HepG2 (cell line): ENCODE measurements around the gene CERT1. TPM values are rescaled to one million over a fixed set of nuclear protein-coding genes. Genes with fewer than 3 reads are reported as not detected.

Source experiments
- CHD4 ChIP-seq: fragments of 200-600 bp; sonication (generic); IDR thresholded peaks from 2 replicates; pipeline ENCODE4 v1.7.0; 2017; ENCODE audit warnings: mild to moderate bottlenecking, low read length, borderline replicate concordance
- HNRNPL ChIP-seq: fragments of 200-400 bp; formaldehyde crosslinking; IDR thresholded peaks from 2 replicates; pipeline ENCODE4 v1.6.1; 2017; ENCODE audit warnings: mild to moderate bottlenecking, low read depth, low read length
- IKZF4 ChIP-seq: sonication (generic); formaldehyde crosslinking; IDR thresholded peaks from 2 replicates; pipeline ENCODE4 v1.5.1; 2020; ENCODE audit warnings: borderline replicate concordance, mild to moderate bottlenecking, low read depth, missing genetic modification reagents; ENCODE audit errors: not compliant biosample characterization
- IRF2 ChIP-seq: IDR thresholded peaks from 2 replicates; pipeline ENCODE4 v1.6.1; 2018; ENCODE audit warnings: missing genetic modification reagents, missing compliant biosample characterization
- MAF1 ChIP-seq: sonication (generic); formaldehyde crosslinking; IDR thresholded peaks from 2 replicates; pipeline ENCODE4 v1.5.0; 2020; ENCODE audit warnings: missing genetic modification reagents, borderline replicate concordance
- MED8 ChIP-seq: sonication (generic); formaldehyde crosslinking; IDR thresholded peaks from 2 replicates; pipeline ENCODE4 v1.8.1; 2023; ENCODE audit warnings: mild to moderate bottlenecking, missing genetic modification reagents; ENCODE audit not compliant: insufficient replicate concordance
- NFRKB ChIP-seq: fragments of 450-650 bp; IDR thresholded peaks from 2 replicates; pipeline ENCODE4 v1.6.1; 2017
- REL ChIP-seq: sonication (generic); formaldehyde crosslinking; conservative IDR thresholded peaks from 2 replicates; pipeline ENCODE4 v1.8.0; 2022; ENCODE audit warnings: mild to moderate bottlenecking, missing genetic modification reagents, moderate library complexity
- SALL2 ChIP-seq: sonication (generic); formaldehyde crosslinking; IDR thresholded peaks from 2 replicates; pipeline ENCODE4 v1.8.1; 2023; ENCODE audit warnings: mild to moderate bottlenecking, missing genetic modification reagents, inconsistent platforms
- SOX6 ChIP-seq, 2 experiments: fragments of 450-650 bp in 1 of 2; sonication (generic) in 1 of 2; formaldehyde crosslinking in 1 of 2; IDR thresholded peaks; 2 replicates each; pipeline versions ENCODE4 v1.4.0 to v1.6.1; 2017 to 2020; ENCODE audit warnings: antibody characterized with exemption in 1 of 2, mild to moderate bottlenecking in 1 of 2, missing genetic modification reagents in 1 of 2
- SRSF9 ChIP-seq: fragments of 200-400 bp; formaldehyde crosslinking; IDR thresholded peaks from 2 replicates; pipeline ENCODE4 v1.6.1; 2018; ENCODE audit warnings: borderline replicate concordance, mild to moderate bottlenecking, low read depth, low read length; ENCODE audit not compliant: insufficient read depth, poor library complexity, severe bottlenecking
- ZNF256 ChIP-seq: sonication (generic); formaldehyde crosslinking; conservative IDR thresholded peaks from 2 replicates; pipeline ENCODE4 v1.4.0; 2020; ENCODE audit warnings: missing genetic modification reagents
- ZNF549 ChIP-seq: sonication (generic); formaldehyde crosslinking; IDR thresholded peaks from 2 replicates; pipeline ENCODE4 v1.5.0; 2020; ENCODE audit warnings: missing genetic modification reagents
- ZNF746 ChIP-seq: sonication (generic); formaldehyde crosslinking; IDR thresholded peaks from 2 replicates; pipeline ENCODE4 v1.8.0; 2022; ENCODE audit warnings: mild to moderate bottlenecking, missing genetic modification reagents
- polyA plus RNA-seq, 8 experiments: library from polyadenylated mRNA; depleted of rRNA in 3 of 8; stranded (reverse) in 7 of 8; unstranded in 1 of 8; fragments of >200 nt; fragmentation: Illumina TruSeq in 4 of 8; extraction: Trizol in 4 of 8; gene quantifications; 2 replicates each; pipeline versions ENCODE4 v1.2.1 to v1.2.3, GENCODE V29; 2011 to 2016; ENCODE audit warnings: low read depth in 4 of 8, missing spikeins in 1 of 8, mixed read lengths in 1 of 8; ENCODE audit not compliant: insufficient read depth in 1 of 8
- total RNA-seq, 5 experiments: library from RNA; depleted of rRNA; stranded (reverse); fragments of >200 nt; fragmentation: Illumina TruSeq; extraction: Trizol; gene quantifications; 2 replicates each; pipeline ENCODE4 v1.2.3, GENCODE V29; 2016; ENCODE audit warnings: low read depth in 1 of 5
- TF ChIP-seq, protein P1 (sequence below): sonication (generic); formaldehyde crosslinking; IDR thresholded peaks from 2 replicates; pipeline ENCODE4 v1.5.0; 2020; ENCODE audit warnings: mild to moderate bottlenecking, missing genetic modification reagents, borderline replicate concordance
- TF ChIP-seq, protein P2 (sequence below): sonication (generic); formaldehyde crosslinking; IDR thresholded peaks from 2 replicates; pipeline ENCODE4 v1.4.0; 2020; ENCODE audit warnings: mild to moderate bottlenecking, missing genetic modification reagents
- TF ChIP-seq, protein P3 (sequence below): sonication (generic); formaldehyde crosslinking; IDR thresholded peaks from 2 replicates; pipeline ENCODE4 v1.5.1; 2020; ENCODE audit warnings: mild to moderate bottlenecking, missing genetic modification reagents, moderate library complexity

The CERT1 gene
- total and polyA plus RNA-seq, 2 of the 13 experiments (the other 11 are each of a cell fraction or from before 2014, with no cell fraction given) = 8.2 to 12.7 TPM

DNA sequence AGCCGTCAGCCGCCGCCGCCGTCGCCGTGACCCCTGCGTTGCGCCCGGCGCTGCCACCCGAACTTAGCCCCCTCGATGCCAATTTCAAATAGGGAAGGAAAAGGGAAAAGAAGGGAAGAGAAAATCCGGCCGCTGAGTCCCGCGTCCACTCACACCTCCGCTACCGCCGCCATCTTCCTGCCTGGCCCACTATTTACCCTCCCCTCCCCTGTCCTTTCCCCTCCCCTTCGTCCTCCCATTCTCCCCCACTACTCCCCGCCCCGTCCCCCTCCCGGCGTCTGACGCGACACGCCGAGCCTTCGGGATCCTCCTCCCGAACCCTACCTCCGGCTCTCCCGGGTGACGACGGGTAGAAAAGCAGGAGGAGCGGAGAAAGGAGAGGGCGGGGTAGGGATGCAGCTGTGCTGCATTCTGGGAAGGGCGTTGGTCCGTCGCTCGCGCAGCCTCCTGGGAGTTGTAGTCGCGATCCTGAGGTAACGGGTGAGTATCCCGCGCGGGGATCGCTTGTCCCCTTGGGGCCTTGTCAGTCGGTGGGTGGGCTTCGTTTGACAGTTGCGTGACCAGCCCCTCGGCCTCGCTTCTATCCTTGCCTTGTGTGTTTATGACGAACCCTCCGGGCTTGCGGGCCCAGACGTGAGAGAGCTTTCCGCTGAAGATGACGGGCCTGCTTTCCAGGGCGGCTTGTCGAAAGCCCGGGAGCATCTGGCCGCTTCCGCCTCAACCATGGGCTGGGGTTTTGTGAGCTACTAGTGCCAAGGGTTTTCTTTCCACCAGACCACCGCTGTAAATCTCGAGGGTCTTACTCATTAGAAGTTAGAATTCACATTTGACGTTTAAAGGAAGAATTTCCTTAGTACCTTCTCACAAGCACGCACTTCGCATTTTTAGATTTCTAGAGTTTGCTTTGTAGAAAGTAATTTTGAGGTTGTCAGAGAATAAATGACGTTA lies at the start of gene CERT1, which contains the start of gene POLK (continued):
- TF ChIP-seq, protein P1, sequence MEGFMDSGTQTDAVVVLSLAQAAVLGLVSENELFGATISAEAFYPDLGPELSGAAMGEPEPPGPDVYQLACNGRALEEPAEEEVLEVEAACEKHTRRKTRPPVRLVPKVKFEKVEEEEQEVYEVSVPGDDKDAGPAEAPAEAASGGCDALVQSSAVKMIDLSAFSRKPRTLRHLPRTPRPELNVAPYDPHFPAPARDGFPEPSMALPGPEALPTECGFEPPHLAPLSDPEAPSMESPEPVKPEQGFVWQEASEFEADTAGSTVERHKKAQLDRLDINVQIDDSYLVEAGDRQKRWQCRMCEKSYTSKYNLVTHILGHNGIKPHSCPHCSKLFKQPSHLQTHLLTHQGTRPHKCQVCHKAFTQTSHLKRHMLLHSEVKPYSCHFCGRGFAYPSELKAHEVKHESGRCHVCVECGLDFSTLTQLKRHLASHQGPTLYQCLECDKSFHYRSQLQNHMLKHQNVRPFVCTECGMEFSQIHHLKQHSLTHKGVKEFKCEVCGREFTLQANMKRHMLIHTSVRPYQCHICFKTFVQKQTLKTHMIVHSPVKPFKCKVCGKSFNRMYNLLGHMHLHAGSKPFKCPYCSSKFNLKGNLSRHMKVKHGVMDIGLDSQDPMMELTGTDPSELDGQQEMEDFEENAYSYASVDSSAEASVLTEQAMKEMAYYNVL (CRISPR knock-in tag) = peak; percentile 72
- TF ChIP-seq IRF2 = peak; percentile 84
- TF ChIP-seq, protein P2, sequence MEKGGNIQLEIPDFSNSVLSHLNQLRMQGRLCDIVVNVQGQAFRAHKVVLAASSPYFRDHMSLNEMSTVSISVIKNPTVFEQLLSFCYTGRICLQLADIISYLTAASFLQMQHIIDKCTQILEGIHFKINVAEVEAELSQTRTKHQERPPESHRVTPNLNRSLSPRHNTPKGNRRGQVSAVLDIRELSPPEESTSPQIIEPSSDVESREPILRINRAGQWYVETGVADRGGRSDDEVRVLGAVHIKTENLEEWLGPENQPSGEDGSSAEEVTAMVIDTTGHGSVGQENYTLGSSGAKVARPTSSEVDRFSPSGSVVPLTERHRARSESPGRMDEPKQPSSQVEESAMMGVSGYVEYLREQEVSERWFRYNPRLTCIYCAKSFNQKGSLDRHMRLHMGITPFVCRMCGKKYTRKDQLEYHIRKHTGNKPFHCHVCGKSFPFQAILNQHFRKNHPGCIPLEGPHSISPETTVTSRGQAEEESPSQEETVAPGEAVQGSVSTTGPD (CRISPR knock-in tag) = no peak
- peak; percentile 4 for TF ChIP-seq IKZF4 (CRISPR knock-in tag)
- no peak for TF ChIP-seq CHD4
- TF ChIP-seq NFRKB = 0 out of 2 replicates have a peak, but pooled peaks have one; percentile 42
- TF ChIP-seq ZNF256 (CRISPR knock-in tag) = no peak
- no peak for TF ChIP-seq SALL2 (CRISPR knock-in tag)
- no peak for TF ChIP-seq MAF1
- TF ChIP-seq SRSF9 = no peak
- TF ChIP-seq REL = no peak
- peak; percentile 98; the same call in 1 of the 2 replicates for TF ChIP-seq ZNF746
- no peak for TF ChIP-seq ZNF549
- TF ChIP-seq MED8 (CRISPR knock-in tag) = peak; percentile 3
- TF ChIP-seq HNRNPL = no peak
- no peak for TF ChIP-seq SOX6 (IDR thresholded peaks at IDR 0.05)
- no peak; the same call in 1 of the 2 replicates for TF ChIP-seq SOX6 (CRISPR knock-in tag; IDR thresholded peaks at IDR 0.05)
- TF ChIP-seq, protein P3, sequence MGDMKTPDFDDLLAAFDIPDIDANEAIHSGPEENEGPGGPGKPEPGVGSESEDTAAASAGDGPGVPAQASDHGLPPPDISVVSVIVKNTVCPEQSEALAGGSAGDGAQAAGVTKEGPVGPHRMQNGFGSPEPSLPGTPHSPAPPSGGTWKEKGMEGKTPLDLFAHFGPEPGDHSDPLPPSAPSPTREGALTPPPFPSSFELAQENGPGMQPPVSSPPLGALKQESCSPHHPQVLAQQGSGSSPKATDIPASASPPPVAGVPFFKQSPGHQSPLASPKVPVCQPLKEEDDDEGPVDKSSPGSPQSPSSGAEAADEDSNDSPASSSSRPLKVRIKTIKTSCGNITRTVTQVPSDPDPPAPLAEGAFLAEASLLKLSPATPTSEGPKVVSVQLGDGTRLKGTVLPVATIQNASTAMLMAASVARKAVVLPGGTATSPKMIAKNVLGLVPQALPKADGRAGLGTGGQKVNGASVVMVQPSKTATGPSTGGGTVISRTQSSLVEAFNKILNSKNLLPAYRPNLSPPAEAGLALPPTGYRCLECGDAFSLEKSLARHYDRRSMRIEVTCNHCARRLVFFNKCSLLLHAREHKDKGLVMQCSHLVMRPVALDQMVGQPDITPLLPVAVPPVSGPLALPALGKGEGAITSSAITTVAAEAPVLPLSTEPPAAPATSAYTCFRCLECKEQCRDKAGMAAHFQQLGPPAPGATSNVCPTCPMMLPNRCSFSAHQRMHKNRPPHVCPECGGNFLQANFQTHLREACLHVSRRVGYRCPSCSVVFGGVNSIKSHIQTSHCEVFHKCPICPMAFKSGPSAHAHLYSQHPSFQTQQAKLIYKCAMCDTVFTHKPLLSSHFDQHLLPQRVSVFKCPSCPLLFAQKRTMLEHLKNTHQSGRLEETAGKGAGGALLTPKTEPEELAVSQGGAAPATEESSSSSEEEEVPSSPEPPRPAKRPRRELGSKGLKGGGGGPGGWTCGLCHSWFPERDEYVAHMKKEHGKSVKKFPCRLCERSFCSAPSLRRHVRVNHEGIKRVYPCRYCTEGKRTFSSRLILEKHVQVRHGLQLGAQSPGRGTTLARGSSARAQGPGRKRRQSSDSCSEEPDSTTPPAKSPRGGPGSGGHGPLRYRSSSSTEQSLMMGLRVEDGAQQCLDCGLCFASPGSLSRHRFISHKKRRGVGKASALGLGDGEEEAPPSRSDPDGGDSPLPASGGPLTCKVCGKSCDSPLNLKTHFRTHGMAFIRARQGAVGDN (CRISPR knock-in tag) = peak; percentile 79
